Measurements from ENCODE around the gene PTEN.

The PTEN gene

GRCh38 chr10:87927091-87927490 is 63.7 kb downstream of the PTEN start:
- no peaks in the 10 kb centered on the region for H3K27me3 ChIP-seq (ENCODE audit: insufficient read depth, low read length)
- H2AFZ ChIP-seq (ENCODE audit: low read length): no peak overlapping the region
- no peaks in the 10 kb centered on the region for H3K9me2 ChIP-seq (ENCODE audit: low read depth, low read length)
- no peaks in the 10 kb centered on the region; the same call in 1 of the 2 replicates for H4K20me1 ChIP-seq (ENCODE audit: insufficient read depth, low read length)
- peaks cover 54% of the 10 kb centered on the region for H3K36me3 ChIP-seq (ENCODE audit: insufficient read depth, low read length)
- no peak overlapping the region for H3K4me3 ChIP-seq (ENCODE audit: low read depth, low read length, poor library complexity, severe bottlenecking)
- H3K4me1 ChIP-seq (ENCODE audit: insufficient read depth, low read length, severe bottlenecking): peaks cover 21% of the 10 kb centered on the region
- H3K4me2 ChIP-seq (ENCODE audit: low read length): no peak overlapping the region
- peaks cover 70% of the 10 kb centered on the region for H3K79me2 ChIP-seq (ENCODE audit: insufficient read depth, low read length)
- H3K9ac ChIP-seq (ENCODE audit: low read length): no peak overlapping the region
- no peaks in the 10 kb centered on the region for H3K9me3 ChIP-seq (ENCODE audit: low read length)
- H3F3A ChIP-seq (ENCODE audit: insufficient read depth, low read length): no peaks in the 10 kb centered on the region
- H3K27ac ChIP-seq (ENCODE audit: low read depth, low read length, poor library complexity, severe bottlenecking): no peak overlapping the region
- TF ChIP-seq EZH2 (IDR thresholded peaks at IDR 0.05; ENCODE audit: borderline replicate concordance, low read length): no peak
- TF ChIP-seq CTCF (IDR thresholded peaks at IDR 0.05; ENCODE audit: low read length): no peak

- Histone ChIP-seq H3K4me3 (ENCODE audit: low read depth, low read length, poor library complexity, severe bottlenecking) (no peak overlapping the region), H3K9ac (ENCODE audit: low read length) (no peak overlapping the region), H3K9me2 (ENCODE audit: low read depth, low read length) (no peaks in the 10 kb centered on the region), H3K27me3 (ENCODE audit: insufficient read depth, low read length) (no peaks in the 10 kb centered on the region), H4K20me1 (ENCODE audit: insufficient read depth, low read length) (no peaks in the 10 kb centered on the region; the same call in 1 of the 2 replicates), H3K36me3 (ENCODE audit: insufficient read depth, low read length) (peaks cover 48% of the 10 kb centered on the region), H2AFZ (ENCODE audit: low read length) (no peak overlapping the region), H3K4me2 (ENCODE audit: low read length) (no peak overlapping the region), H3K79me2 (ENCODE audit: insufficient read depth, low read length) (peaks cover 54% of the 10 kb centered on the region), H3K27ac (ENCODE audit: low read depth, low read length, poor library complexity, severe bottlenecking) (no peak overlapping the region), H3K9me3 (ENCODE audit: low read length) (no peaks in the 10 kb centered on the region), H3F3A (ENCODE audit: insufficient read depth, low read length) (no peaks in the 10 kb centered on the region), H3K4me1 (ENCODE audit: insufficient read depth, low read length, severe bottlenecking) (peaks cover 13% of the 10 kb centered on the region)
- TF ChIP-seq CTCF (IDR thresholded peaks at IDR 0.05; ENCODE audit: low read length) (no peak), EZH2 (IDR thresholded peaks at IDR 0.05; ENCODE audit: borderline replicate concordance, low read length) (no peak)
Measured at GRCh38 chr10:87928996-87929395, 65.6 kb downstream of the PTEN start.

- H3K9me2 ChIP-seq (ENCODE audit: low read depth, low read length): no peaks in the 10 kb centered on the region
- peaks cover 42% of the 10 kb centered on the region for H3K79me2 ChIP-seq (ENCODE audit: insufficient read depth, low read length)
- H3K4me2 ChIP-seq (ENCODE audit: low read length): no peak overlapping the region
- H4K20me1 ChIP-seq (ENCODE audit: insufficient read depth, low read length): no peaks in the 10 kb centered on the region; the same call in 1 of the 2 replicates
- no peak for TF ChIP-seq EZH2 (IDR thresholded peaks at IDR 0.05; ENCODE audit: borderline replicate concordance, low read length)
- no peak for TF ChIP-seq CTCF (IDR thresholded peaks at IDR 0.05; ENCODE audit: low read length)
- no peak overlapping the region for H3K9ac ChIP-seq (ENCODE audit: low read length)
- H3K9me3 ChIP-seq (ENCODE audit: low read length): no peaks in the 10 kb centered on the region
- peaks cover 13% of the 10 kb centered on the region for H3K4me1 ChIP-seq (ENCODE audit: insufficient read depth, low read length, severe bottlenecking)
- H3K36me3 ChIP-seq (ENCODE audit: insufficient read depth, low read length): peaks cover 44% of the 10 kb centered on the region
- H2AFZ ChIP-seq (ENCODE audit: low read length): no peak overlapping the region
- no peak overlapping the region for H3K27ac ChIP-seq (ENCODE audit: low read depth, low read length, poor library complexity, severe bottlenecking)
- no peak overlapping the region for H3K4me3 ChIP-seq (ENCODE audit: low read depth, low read length, poor library complexity, severe bottlenecking)
- H3K27me3 ChIP-seq (ENCODE audit: insufficient read depth, low read length): no peaks in the 10 kb centered on the region
- no peaks in the 10 kb centered on the region for H3F3A ChIP-seq (ENCODE audit: insufficient read depth, low read length)
Measured at GRCh38 chr10:87930141-87930540, 66.7 kb downstream of the PTEN start.

All from OCI-LY1 (cell line).